Transverse colon (tissue), 3 donors: ENCODE measurements around the gene CD320.

ENCODE experiments used
- POLR2A ChIP-seq: fragments of 450-650 bp; IDR thresholded peaks from one replicate; pipeline ENCODE4 v1.6.1; 2016; ENCODE audit warnings: antibody characterized with exemption, mild to moderate bottlenecking, moderate library complexity
- TF ChIP-seq, protein P1 (sequence below), 5 experiments: fragments of 200-600 bp in 3 of 5; fragments of 450-650 bp in 2 of 5; sonication (generic) in 3 of 5; IDR thresholded peaks; 1 replicate in 2 of 5; 2 replicates in 3 of 5; pipeline ENCODE4 v1.5.1; 2016 to 2017; ENCODE audit warnings: antibody characterized with exemption in 5 of 5, inconsistent platforms in 3 of 5, mild to moderate bottlenecking in 2 of 5, moderate library complexity in 1 of 5

DNA sequence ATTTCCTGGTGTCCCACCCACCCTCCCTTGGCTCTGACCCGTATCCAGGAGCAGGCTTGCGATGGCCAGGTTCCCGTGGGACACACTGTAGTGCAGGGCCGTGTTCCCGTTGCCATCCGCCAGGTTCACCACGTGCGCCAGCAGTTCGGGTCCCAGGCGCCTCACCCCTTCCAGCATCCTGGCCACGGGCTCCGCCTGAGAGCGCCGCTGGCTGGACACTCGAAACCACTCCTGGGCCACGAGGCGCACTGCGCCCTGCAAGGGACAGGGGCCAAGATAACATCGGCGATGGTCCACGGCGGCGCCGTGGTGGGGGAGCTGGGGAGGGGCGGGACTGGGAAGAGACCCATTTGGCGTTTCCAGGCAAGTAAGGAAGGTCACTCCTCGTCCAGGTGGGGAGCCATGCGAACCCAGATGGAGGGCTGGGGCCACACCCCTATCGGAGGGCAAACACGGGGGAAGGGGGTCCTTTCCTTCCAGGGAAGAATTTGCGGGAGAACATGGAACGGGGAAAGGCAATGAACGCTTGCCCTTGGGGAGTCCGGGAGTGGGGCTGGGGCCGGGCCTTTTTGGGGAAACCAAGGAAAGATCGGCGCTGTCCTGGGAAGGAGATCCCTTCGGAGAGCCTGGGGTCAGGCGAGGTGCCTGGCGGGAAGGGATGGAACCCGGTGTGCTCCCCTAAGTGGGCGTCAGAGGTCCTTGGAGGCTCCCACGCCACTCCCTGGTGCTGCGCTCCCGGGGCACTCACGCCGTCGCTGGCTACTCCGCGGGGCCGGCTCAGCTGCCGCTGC is 25.0 kb upstream of the CD320 start:
- TF ChIP-seq, protein P1, sequence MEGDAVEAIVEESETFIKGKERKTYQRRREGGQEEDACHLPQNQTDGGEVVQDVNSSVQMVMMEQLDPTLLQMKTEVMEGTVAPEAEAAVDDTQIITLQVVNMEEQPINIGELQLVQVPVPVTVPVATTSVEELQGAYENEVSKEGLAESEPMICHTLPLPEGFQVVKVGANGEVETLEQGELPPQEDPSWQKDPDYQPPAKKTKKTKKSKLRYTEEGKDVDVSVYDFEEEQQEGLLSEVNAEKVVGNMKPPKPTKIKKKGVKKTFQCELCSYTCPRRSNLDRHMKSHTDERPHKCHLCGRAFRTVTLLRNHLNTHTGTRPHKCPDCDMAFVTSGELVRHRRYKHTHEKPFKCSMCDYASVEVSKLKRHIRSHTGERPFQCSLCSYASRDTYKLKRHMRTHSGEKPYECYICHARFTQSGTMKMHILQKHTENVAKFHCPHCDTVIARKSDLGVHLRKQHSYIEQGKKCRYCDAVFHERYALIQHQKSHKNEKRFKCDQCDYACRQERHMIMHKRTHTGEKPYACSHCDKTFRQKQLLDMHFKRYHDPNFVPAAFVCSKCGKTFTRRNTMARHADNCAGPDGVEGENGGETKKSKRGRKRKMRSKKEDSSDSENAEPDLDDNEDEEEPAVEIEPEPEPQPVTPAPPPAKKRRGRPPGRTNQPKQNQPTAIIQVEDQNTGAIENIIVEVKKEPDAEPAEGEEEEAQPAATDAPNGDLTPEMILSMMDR (IDR thresholded peaks at IDR 0.05) = no peak
- TF ChIP-seq POLR2A = no peak
